NCI-H1417 (cell line): Measurements from ENCODE around the gene TNFRSF17.
"Not testable (repeated sequence)": the region's sequence is repeated elsewhere in the genome, so short reads cannot be mapped to it uniquely, and the experiment has no call there.

Experiments used
- DNase-seq, 3 experiments: peaks; one replicate each; lab custom pipeline; 2025; lab: John Stamatoyannopoulos, UW

The TNFRSF17 gene

GRCh38 chr16:11970292-11970691 lies 5.3 kb downstream of the TNFRSF17 start:
- DNase-seq = not testable (repeated sequence)

DNA sequence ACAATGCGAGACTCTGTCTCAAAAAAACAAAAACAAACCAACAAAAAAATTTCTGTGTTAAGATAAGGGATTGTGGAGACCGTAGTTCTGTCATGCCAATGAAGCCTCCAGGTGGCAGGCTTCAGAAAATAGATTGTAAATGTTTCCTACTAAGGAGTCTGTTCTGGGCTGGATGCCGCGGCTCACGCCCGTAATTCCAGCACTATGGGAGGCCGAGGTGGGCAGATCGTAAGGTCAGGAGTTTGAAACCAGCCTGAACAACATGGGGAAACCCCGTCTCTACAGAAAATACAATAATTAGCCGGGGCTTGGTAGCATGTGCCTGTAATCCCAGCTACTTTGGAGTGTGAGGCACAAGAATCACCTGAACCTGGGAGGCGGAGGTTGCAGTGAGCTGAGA lies 7.1 kb downstream of the TNFRSF17 start:
- DNase-seq = no peak

GRCh38 chr16:11973070-11973469 lies 8.1 kb downstream of the TNFRSF17 start:
- DNase-seq = no peak

- peak in 1 of 3 experiments; percentile 57 for DNase-seq
These were observed 11.9 kb downstream of the TNFRSF17 start for GRCh38 chr16:11976850-11977375.

DNA sequence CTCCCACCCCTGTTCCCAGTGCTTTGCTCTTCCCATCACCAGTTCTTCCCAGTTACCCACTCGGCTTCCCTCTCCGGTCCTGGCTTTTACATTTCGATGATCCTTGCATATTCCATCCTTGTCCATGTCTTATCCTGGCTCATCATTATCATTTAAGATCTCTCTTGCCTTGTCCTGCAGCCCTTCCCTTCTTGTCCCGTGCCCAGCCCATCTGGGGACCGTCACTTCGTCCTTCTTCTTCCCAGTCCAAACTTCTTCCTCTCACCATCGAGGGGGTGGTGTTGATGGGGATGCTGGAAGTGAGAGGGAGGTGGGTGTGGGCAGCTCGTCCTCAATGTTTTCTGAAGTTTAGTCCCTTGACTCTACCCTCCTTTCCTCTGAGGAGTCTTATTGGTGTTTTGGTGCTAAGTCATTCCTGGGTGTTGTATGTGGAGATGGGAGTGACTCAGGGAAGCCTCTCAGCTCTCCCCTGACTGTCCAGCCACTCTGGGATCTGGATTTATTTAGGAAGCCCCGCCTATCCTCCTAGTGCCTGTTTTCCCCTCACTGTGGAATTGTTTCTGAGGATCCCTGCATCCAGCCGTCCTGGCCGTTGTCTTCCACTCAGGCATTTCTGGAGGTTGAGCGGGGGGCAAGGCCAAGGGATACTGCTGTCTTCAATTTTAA lies 12.5 kb downstream of the TNFRSF17 start:
- no peak for DNase-seq

GRCh38 chr16:11978080-11978479 lies 13.1 kb downstream of the TNFRSF17 start:
- DNase-seq = no peak

DNA sequence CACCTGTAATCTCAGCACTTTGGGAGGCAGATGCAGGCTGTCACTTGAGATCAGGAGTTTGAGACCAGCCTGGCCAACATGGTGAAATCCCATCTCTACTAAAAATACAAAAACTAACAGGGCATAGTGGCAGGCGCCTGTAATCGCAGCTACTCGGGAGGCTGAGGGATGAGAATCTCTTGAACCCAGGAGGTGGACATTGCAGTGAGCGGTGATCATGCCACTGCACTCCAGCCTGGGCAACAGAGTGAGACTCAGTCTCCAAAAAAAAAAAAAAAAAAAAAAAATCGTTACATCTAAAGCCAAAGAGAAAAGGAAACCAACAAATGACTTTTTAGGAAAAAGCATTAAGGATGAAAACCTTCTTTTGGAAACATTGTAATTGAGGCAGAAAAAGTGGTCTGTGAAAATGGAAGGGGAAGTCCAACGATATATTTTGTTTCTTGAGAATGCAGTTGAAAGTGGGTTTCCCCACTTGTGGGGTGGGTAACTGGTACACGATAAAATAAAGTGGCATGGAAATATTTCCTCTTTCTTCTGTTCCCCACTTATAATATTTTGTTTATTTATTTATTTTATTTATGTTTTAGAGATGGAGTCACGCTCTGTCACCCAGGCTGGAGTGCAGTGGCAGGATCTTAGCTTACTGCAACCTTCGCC lies 14.1 kb downstream of the TNFRSF17 start:
- DNase-seq = no peak

DNA sequence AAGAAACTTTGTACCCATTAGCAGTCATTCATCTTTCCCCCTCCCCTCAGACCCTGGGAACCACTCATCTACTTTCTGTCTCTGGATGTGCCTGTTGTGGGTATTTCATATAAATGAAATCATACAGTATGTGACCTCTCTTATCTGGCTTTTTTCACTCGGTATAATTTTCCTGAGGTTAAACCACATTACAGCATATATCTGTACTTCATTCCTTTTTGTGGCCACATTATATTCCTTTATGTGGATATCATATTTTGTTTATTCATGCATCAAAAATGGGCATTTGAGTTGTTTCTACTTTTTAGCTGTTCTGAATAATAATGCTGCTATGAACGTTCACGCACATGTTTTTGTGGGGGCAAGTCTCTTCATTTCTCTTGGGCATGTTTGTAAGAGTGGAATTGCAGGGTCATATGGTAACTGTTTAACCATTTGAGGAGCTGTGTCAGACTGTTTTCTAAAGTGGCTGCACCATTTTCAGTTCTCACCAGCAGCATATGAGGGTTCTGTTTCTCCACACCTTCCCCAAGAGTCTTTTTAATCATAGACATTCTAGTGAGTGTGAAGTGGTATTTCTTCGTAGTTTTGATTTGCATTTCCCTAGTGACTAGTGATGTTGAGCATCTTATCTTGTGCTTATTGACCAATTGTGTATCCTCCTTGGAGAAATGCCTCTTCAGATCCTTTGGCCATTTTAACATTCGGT lies 15.3 kb downstream of the TNFRSF17 start:
- no peak for DNase-seq

GRCh38 chr16:11985250-11985649 lies 20.2 kb downstream of the TNFRSF17 start:
- DNase-seq = no peak

DNA sequence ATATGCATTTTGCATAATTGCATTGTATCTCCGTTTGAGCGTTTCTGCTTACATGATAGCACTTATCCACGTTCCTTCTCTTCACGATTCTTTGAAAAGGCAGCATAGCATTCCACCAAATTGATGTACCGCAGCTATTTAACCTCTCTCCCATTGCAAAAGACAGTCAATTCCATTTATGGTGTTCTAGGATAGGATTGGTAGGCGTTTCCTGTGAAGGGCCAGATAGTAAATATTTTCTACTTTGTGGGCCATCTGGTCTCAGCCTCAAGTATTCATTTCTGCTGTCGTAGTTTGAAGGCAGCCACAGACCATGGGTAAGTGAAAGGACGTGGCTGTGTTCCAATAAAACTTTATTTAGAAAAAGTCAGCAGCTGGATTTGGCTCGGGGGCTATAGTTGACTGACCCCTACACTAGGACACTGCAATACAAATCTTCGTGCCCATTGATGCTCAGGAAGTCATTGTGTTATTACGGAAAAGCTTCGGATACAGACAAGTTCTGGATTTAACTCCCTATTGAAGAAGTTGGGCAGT lies 21.6 kb downstream of the TNFRSF17 start:
- no peak for DNase-seq

DNA sequence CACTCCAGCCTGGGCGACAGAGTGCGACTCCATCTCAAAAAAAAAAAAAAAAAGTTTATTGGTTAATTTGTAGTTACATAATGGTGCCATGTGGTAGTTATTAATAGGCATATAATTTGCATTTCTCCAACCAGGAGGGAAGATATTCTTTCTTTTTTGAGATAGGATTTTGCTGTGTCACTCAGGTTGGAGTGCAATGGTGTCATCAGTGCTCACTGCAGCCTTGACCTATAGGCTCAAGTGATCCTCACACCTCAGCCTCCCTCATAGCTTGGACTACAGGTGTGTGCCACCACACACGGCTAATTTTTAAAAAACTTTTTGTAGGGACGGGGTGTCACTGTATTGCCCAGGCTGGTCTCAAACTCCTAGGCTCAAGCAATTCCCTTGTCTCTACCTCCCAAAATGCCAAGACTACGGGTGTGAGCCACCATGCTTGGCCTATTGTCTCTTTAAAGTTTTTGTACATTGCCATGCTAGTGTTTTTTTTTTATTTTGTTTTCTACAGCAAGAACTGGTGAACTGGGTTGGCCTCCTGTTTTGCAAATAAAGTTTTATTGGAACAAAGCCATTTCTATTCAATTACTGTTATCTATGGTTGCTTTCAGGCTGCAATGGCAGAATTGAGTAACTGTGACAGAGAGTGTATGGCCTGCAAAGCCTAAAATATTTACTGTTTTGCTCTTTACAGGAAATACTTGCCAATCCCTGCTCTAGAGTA lies 23.4 kb downstream of the TNFRSF17 start:
- no peak for DNase-seq

GRCh38 chr16:11990702-11991390 lies 25.8 kb downstream of the TNFRSF17 start:
- no peak for DNase-seq

- peak in 1 of 3 experiments; percentile 39 for DNase-seq
These were observed 27.1 kb downstream of the TNFRSF17 start for GRCh38 chr16:11992008-11992584.

GRCh38 chr16:11992586-11993524 lies 27.8 kb downstream of the TNFRSF17 start:
- peak in 2 of 3 experiments; percentile 39 to 56 for DNase-seq

GRCh38 chr16:11994143-11995119 lies 29.4 kb downstream of the TNFRSF17 start:
- DNase-seq = no peak

DNA sequence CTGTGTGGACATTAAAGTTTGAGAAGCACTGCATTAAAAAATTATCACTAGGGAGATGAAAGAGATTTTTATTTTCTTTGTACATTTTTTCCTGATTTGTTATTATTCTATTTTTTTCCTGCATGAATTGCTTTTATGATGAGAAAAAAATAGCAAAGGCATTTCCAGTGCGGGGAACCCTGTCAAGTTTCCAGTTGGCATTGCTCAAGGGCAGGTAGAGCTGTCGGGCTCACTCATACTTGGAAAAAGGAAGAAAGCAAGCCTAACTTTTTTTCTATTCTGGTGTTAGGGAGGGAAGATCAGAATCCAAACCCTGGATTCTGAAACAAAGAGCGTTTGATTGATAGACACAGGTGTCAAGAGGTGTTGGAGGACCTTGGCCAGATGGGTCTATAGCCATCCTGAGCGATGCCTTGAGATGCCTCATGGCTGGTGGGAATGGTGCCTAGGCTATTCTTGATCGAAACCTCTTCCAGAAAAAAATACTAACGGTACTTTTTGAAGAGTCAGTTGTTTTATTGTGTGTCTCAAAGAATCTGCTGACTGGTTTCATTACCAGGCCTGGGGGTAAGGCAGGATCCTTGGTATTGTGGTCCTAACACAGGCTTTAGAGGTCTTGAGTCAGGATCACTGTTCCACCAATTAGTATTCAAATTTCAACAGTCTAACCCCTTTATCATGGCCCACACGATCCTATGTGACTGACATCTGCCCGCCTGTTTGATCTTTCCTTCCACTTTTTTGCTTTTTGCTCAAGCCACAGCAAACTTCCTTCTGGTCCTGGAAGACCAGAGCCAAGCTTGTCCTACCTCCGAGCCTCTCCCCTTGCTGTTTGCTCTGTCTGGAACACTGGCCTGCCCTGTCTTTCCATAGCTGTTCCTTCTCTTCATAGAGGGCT lies 31.7 kb downstream of the TNFRSF17 start:
- DNase-seq = no peak

DNA sequence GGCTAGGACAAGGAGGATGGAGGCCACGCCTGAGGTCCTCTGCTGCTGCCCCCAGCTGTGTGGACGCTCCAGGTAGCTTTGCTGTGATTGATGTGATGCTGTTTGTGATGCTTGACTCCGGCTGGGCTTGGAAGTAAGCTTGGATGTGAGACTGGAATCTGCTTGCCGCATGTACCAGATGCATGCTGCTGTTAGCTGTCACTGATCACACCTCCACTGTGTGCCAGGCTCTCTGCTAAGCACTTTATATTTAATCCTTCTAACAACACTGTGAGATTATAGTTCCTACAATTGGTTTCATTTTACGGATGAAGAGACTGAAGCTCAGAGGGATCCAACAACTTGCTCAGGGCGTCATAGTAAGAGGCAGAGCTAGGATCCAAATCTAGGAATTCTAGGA lies 35.0 kb downstream of the TNFRSF17 start:
- peak in 1 of 3 experiments; percentile 3 for DNase-seq
